Neural cell (in vitro differentiated cells): ENCODE results near the gene FLOT1. TPM values are rescaled to one million over a fixed set of nuclear protein-coding genes. Genes with fewer than 3 reads are reported as not detected.

ENCODE experiments used
- H2AFZ ChIP-seq: fragments of 200-600, 300-800 bp; sonication (generic), shearing (Covaris generic); 2 replicates; pipeline ENCODE4 v1.6.0; 2014; ENCODE audit warnings: low read depth, mild to moderate bottlenecking, antibody characterized with exemption, low read length, moderate library complexity
- H3F3A ChIP-seq: fragments of 200-600 bp; shearing (Covaris generic); 2 replicates; pipeline ENCODE4 v1.6.1; 2016; ENCODE audit warnings: mild to moderate bottlenecking, moderate library complexity, mixed read lengths, antibody characterized with exemption, low read length; ENCODE audit not compliant: insufficient read depth, poor library complexity, severe bottlenecking
- H3K27ac ChIP-seq: fragments of 200-600, 300-800 bp; sonication (generic), shearing (Covaris generic); 2 replicates; pipeline ENCODE4 v1.5.1; 2014; ENCODE audit warnings: mild to moderate bottlenecking, low read length, moderate library complexity
- H3K27me3 ChIP-seq: fragments of 300-800, 200-600 bp; sonication (generic), shearing (Covaris generic); 2 replicates; pipeline ENCODE4 v1.6.0; 2014; ENCODE audit warnings: mild to moderate bottlenecking, low read depth, low read length, moderate library complexity; ENCODE audit not compliant: insufficient read depth
- H3K36me3 ChIP-seq: fragments of 300-800, 200-600 bp; sonication (generic), shearing (Covaris generic); 2 replicates; pipeline ENCODE4 v1.5.1; 2014; ENCODE audit warnings: mild to moderate bottlenecking, antibody characterized with exemption, low read length, moderate library complexity; ENCODE audit not compliant: insufficient read depth
- H3K4me2 ChIP-seq: fragments of 300-800, 200-600 bp; sonication (generic), shearing (Covaris generic); 2 replicates; pipeline ENCODE4 v1.6.0; 2014; ENCODE audit warnings: mild to moderate bottlenecking, low read length
- H3K4me3 ChIP-seq: fragments of 300-800, 200-600 bp; sonication (generic), shearing (Covaris generic); 2 replicates; pipeline ENCODE4 v1.5.1; 2014; ENCODE audit warnings: mild to moderate bottlenecking, low read length, moderate library complexity
- H3K79me2 ChIP-seq: fragments of 200-600 bp; shearing (Covaris generic); replicated peaks from 2 replicates; pipeline ENCODE4 v1.6.0; 2014; ENCODE audit warnings: mild to moderate bottlenecking, low read length, moderate library complexity; ENCODE audit not compliant: insufficient read depth
- H3K9ac ChIP-seq: fragments of 300-800, 200-600 bp; sonication (generic), shearing (Covaris generic); 2 replicates; pipeline ENCODE4 v1.6.1; 2016; ENCODE audit warnings: mild to moderate bottlenecking, low read length, mixed read lengths
- H3K9me2 ChIP-seq: fragments of 200-600 bp; shearing (Covaris generic); 2 replicates; pipeline ENCODE4 v1.6.1; 2016; ENCODE audit warnings: mild to moderate bottlenecking, low read length, mixed read lengths; ENCODE audit not compliant: insufficient read depth
- H3K9me3 ChIP-seq: fragments of 200-600, 300-800 bp; sonication (generic), shearing (Covaris generic); 2 replicates; pipeline ENCODE4 v1.6.1; 2016; ENCODE audit warnings: mild to moderate bottlenecking, mixed run types, low read length, moderate library complexity, mixed read lengths
- H4K20me1 ChIP-seq: fragments of 200-600 bp; shearing (Covaris generic); 2 replicates; pipeline ENCODE4 v1.6.1; 2016; ENCODE audit warnings: mild to moderate bottlenecking, mixed run types; ENCODE audit not compliant: insufficient read depth
- CTCF ChIP-seq: fragments of 450-650 bp; IDR thresholded peaks from 2 replicates; pipeline ENCODE4 v1.5.1; 2014; ENCODE audit warnings: antibody characterized with exemption, mild to moderate bottlenecking, moderate library complexity; ENCODE audit not compliant: poor library complexity, severe bottlenecking
- EP300 ChIP-seq: fragments of 450-650 bp; conservative IDR thresholded peaks from 2 replicates; pipeline ENCODE4 v1.6.1; 2014; ENCODE audit warnings: antibody characterized with exemption, mild to moderate bottlenecking, moderate library complexity; ENCODE audit not compliant: poor library complexity, severe bottlenecking
- EZH2 ChIP-seq: fragments of 200-600, 300-800 bp; shearing (Covaris generic), sonication (generic); IDR thresholded peaks from 2 replicates; pipeline ENCODE4 v1.6.1; 2014; ENCODE audit warnings: antibody characterized with exemption, low read length, borderline replicate concordance, mild to moderate bottlenecking; ENCODE audit not compliant: insufficient read depth, poor library complexity, severe bottlenecking
- MXI1 ChIP-seq: fragments of 450-650 bp; conservative IDR thresholded peaks from 2 replicates; pipeline ENCODE4 v1.6.1; 2014; ENCODE audit warnings: antibody characterized with exemption, mild to moderate bottlenecking; ENCODE audit not compliant: poor library complexity, severe bottlenecking
- POLR2AphosphoS5 ChIP-seq: IDR thresholded peaks from 2 replicates; pipeline ENCODE4 v1.6.1; 2012
- RAD21 ChIP-seq: fragments of 450-650 bp; conservative IDR thresholded peaks from 2 replicates; pipeline ENCODE4 v1.6.1; 2014; ENCODE audit warnings: antibody characterized with exemption, mild to moderate bottlenecking, moderate library complexity
- SMC3 ChIP-seq: fragments of 450-650 bp; conservative IDR thresholded peaks from 2 replicates; pipeline ENCODE4 v1.6.1; 2014; ENCODE audit warnings: antibody characterized with exemption, mild to moderate bottlenecking, moderate library complexity; ENCODE audit not compliant: poor library complexity
- TAF1 ChIP-seq: IDR thresholded peaks from 2 replicates; pipeline ENCODE4 v1.6.1; 2012; ENCODE audit warnings: low read depth
- polyA plus RNA-seq: library from polyadenylated mRNA; depleted of rRNA; stranded (reverse); fragments of >200 nt; gene quantifications from 2 replicates; pipeline ENCODE4 v1.2.3, GENCODE V29; 2014
- TF ChIP-seq, protein P1 (sequence below): IDR thresholded peaks from 2 replicates; pipeline ENCODE4 v1.6.1; 2012; ENCODE audit warnings: borderline replicate concordance

Gene FLOT1
- polyA plus RNA-seq, 1 donor from 2014 or later, result 72.7 TPM

- TF ChIP-seq, protein P1, sequence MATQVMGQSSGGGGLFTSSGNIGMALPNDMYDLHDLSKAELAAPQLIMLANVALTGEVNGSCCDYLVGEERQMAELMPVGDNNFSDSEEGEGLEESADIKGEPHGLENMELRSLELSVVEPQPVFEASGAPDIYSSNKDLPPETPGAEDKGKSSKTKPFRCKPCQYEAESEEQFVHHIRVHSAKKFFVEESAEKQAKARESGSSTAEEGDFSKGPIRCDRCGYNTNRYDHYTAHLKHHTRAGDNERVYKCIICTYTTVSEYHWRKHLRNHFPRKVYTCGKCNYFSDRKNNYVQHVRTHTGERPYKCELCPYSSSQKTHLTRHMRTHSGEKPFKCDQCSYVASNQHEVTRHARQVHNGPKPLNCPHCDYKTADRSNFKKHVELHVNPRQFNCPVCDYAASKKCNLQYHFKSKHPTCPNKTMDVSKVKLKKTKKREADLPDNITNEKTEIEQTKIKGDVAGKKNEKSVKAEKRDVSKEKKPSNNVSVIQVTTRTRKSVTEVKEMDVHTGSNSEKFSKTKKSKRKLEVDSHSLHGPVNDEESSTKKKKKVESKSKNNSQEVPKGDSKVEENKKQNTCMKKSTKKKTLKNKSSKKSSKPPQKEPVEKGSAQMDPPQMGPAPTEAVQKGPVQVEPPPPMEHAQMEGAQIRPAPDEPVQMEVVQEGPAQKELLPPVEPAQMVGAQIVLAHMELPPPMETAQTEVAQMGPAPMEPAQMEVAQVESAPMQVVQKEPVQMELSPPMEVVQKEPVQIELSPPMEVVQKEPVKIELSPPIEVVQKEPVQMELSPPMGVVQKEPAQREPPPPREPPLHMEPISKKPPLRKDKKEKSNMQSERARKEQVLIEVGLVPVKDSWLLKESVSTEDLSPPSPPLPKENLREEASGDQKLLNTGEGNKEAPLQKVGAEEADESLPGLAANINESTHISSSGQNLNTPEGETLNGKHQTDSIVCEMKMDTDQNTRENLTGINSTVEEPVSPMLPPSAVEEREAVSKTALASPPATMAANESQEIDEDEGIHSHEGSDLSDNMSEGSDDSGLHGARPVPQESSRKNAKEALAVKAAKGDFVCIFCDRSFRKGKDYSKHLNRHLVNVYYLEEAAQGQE, result peak; percentile 26
These were observed 25.2 kb downstream of the FLOT1 start, which contains the start of gene MDC1 (continued) for GRCh38 chr6:30717129-30717844.

- no peaks in the 10 kb centered on the region for H3K27me3 ChIP-seq
- peak overlapping the region; percentile 88 for H3K27ac ChIP-seq
- peak overlapping the region; percentile 70 for H3K9ac ChIP-seq
- peaks cover 4% of the 10 kb centered on the region for H4K20me1 ChIP-seq
- peaks cover 5% of the 10 kb centered on the region for H3F3A ChIP-seq
- H3K9me2 ChIP-seq, result no peaks in the 10 kb centered on the region
- H3K79me2 ChIP-seq, result peaks cover 39% of the 10 kb centered on the region
- peak overlapping the region; percentile 76 for H3K4me3 ChIP-seq
- TF ChIP-seq, protein P1, result peak; percentile 33
- TF ChIP-seq RAD21, result no peak
- H3K4me2 ChIP-seq, result peak overlapping the region; percentile 91
- H3K36me3 ChIP-seq, result no peaks in the 10 kb centered on the region
- no peaks in the 10 kb centered on the region for H3K9me3 ChIP-seq
- peak overlapping the region; percentile 92 for H2AFZ ChIP-seq
These were observed 25.7 kb downstream of the FLOT1 start for GRCh38 chr6:30716879-30717128.

DNA sequence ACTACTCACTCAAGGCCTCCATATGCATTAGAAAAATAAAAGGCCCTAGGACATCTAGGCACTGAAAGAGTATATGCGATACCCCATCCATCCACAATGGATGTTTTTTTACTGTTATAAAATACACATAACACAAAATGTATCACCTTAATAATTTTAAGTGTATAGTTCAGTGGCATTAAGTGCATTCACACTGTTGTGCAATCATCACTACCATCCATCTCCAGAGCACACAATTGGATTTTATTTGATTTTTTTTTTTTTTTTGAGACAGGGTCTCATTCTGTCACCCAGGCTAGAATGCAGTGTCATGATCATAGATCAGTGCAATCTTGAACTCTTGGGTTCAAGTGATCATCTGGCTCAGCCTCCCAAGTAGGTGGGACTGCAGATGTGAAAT, 28.2 kb downstream of the FLOT1 start:
- Histone ChIP-seq H3K36me3 (no peaks in the 10 kb centered on the region), H4K20me1 (no peaks in the 10 kb centered on the region)
- TF ChIP-seq, protein P1, result no peak
- TF ChIP-seq SMC3, result no peak
- no peak for TF ChIP-seq TAF1
- no peak for TF ChIP-seq CTCF
- TF ChIP-seq EP300, result no peak
- no peak for TF ChIP-seq RAD21
- no peak for TF ChIP-seq MXI1
- no peak for TF ChIP-seq EZH2
- no peak for TF ChIP-seq POLR2AphosphoS5

More for the DNA sequence above, 28.2 kb downstream of the FLOT1 start:
- no peak overlapping the region for H3K27ac ChIP-seq
- no peaks in the 10 kb centered on the region for H3K9me3 ChIP-seq
- no peak overlapping the region for H2AFZ ChIP-seq
- H3K9ac ChIP-seq, result no peak overlapping the region
- H3F3A ChIP-seq, result no peaks in the 10 kb centered on the region
- H3K9me2 ChIP-seq, result no peaks in the 10 kb centered on the region
- H3K27me3 ChIP-seq, result no peaks in the 10 kb centered on the region
- peaks cover 26% of the 10 kb centered on the region for H3K79me2 ChIP-seq
- H3K4me3 ChIP-seq, result no peak overlapping the region
- H3K4me2 ChIP-seq, result no peak overlapping the region
